GM03348 (cell line): ENCODE results near the gene CISTR.
A peak's percentile ranks its signal among the peaks of the same experiment; 100 is the strongest.
"Not testable (repeated sequence)": the region's sequence is repeated elsewhere in the genome, so short reads cannot be mapped to it uniquely, and the experiment has no call there.

ENCODE experiments used
- DNase-seq: peaks from one replicate; pipeline ENCODE4 v3.0.0; 2012; ENCODE audit warnings: low spot score

Gene CISTR

GRCh38 chr12:53762793-53763192, 11.0 kb upstream of the CISTR start:
- DNase-seq: not testable (repeated sequence)

- DNase-seq: no peak
Measured at GRCh38 chr12:53761306-53761705, 9.5 kb upstream of the CISTR start.

- DNase-seq: no peak
Measured at GRCh38 chr12:53759261-53759660, 7.5 kb upstream of the CISTR start.

- DNase-seq: no peak
Measured at GRCh38 chr12:53758730-53759103, 6.9 kb upstream of the CISTR start.

DNA sequence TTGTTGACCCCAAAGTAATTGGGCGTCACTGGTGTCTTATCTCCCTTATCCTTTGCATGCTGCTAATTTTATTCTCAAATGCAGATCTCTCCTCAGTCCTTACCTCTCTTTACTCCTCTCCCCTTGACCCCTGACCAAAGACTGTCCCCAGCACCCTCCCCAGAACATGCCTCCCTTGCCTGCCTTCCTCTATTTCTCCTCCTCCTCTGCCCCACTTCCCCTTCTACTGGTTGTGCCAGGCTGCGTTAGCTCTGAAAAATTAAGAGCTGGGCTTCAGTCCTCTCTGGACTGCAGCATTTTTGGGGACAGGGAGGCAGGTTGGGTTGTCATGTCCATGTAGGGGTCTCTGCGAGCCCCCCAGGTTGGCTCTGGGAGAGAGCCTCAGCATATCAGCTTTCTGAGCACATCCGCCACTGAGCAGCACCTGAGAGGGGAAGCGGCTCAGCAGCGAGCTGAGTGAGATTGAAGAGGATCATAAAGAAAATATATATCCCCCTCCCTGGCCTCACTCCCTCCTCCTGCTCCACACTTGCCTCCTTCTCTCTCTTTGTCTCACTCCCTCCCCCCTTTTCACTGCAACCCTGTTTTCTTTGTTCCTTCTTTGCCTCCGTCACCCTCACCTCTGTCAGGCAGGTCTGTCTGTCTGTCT, 6.4 kb upstream of the CISTR start:
- no peak for DNase-seq

- peak; percentile 90 for DNase-seq
Measured at GRCh38 chr12:53757101-53757770, 5.5 kb upstream of the CISTR start.

- DNase-seq: no peak
Measured at GRCh38 chr12:53756300-53757100, 4.7 kb upstream of the CISTR start.

DNA sequence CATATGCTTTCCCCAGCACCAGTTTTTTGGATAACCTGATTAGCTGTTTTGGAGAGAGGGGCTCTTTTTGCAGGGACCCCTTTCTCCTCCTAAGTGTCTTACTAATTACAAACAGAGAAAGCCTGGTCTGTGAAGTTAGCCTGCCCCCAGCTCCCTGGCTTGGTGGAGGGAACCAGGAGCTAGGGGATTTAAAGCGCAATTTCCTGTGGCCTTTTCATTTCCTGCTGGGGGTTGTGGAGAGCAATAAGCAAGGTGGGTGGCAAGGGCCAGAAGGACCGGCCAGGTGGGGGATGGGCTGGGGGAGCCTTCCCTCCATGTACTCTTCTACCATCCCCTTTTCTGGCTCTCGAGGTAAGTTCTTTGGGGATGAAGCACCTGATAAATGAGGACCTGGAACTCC, 4.1 kb upstream of the CISTR start:
- no peak for DNase-seq

DNA sequence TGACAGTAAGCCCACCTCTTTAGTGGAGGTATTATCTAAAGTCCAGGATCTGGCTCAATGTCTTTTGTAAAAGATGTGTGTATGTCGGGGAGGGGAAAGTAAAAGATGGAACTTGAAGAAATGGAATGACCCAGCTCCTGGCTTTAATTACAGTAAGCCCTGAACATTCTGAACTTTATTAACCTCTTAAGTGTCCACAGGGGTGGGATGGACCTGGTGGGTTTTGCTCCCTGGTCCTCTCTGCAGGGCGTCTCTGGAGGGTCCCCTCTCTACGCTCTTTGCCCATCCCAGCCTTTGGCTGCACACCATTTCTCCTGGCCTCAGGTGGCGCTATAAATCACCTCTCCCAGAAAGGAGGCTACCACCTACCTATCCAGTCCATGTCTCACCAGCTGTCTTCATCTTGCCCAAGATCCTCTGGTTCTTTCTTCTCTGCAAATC, 3.7 kb upstream of the CISTR start:
- no peak for DNase-seq

DNA sequence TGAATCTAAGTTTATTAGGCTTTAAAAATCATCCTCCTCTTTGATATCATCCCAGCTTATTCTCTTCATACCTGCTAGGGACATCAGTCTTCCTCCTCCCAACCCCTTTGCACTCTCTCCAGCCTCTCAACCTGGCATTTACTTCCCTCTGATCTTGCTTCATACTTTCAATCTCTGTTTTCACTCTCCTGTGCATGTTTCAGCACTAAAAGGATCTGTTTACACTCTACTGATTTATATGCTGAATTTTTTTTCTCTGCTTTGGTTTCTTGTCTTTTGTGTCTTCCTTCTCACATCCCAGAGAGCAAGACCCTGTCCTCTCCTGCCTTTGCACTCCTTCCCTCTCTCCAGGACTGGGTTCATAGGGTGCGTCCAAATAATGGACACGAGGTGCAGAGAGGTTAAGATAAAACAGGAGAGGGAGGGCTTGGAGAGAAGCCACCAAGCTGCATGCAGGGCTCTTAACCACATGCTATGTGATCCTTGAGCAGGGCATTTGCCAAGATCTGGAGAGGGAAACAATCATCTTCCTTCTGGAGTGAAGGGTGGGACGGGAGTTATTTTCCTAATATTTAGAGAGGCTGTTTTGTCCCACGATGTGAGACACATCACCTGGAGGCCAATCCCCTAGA, 3.0 kb upstream of the CISTR start:
- no peak for DNase-seq

GRCh38 chr12:53754188-53754585, 2.4 kb upstream of the CISTR start:
- DNase-seq: no peak

DNA sequence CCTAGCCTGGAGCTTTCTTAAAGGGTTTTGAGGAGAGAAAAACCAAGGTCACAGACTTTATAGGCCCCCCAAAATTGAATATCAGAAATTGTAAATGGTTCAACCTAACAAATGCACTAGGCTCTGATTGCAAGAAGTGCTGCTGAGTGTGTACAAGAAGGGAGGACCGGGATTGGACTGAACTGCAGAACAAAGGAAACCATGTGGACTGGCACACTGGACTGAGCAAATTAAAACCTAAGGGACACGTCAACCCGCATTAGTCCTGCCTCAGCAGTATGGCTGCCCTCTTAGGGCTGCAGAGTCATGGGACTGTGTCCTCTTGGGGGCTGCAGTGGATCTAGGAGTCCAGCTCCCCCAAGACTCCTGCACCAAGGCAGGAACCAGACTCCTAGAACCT, 842 bp upstream of the CISTR start:
- no peak for DNase-seq

DNA sequence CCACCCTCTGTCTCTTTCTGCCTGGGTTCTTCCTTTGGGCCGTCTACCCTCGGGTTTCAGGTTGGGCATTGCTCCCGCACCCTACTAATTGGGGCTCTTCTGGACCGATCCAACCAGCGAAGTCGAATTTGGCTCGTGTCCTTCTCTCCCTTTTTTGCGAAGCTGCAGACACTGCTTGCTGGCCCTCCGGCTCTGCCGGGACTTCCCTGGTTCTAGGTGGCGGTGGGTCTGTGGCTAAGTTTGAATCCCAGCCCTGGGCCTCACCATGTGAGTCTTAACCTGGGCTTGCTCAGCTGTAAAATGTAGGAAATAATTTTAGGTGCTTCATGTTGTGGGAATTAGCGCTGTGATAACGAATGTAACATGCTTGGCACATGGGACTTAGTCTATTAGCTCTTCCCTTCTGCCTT, 418 bp upstream of the CISTR start:
- DNase-seq: no peak

DNA sequence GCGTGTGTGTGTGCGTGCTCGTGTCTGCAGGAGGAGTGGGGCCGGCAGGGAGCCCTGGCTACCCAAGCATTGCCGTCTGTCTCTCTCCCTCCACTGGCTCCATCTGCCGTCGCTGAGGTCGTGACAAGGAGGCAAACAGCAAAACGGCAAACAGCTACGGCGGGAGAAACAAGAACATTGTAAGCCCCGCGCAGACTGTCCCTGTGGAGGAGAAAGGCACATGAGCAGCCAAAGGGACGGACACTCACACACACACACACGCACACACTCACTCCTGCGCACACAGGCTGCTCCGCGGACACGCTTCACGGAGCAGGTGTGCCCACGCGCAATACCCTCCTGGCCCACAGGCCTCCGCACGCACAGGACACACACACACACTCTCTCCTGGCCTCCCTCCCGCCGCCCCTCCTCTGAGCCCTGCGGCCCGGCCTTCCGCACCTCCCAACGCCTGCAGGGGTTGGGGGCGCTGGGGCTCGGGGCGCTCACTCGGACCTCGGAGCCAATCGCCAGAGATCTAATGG, 905 bp downstream of the CISTR start:
- DNase-seq: no peak

DNA sequence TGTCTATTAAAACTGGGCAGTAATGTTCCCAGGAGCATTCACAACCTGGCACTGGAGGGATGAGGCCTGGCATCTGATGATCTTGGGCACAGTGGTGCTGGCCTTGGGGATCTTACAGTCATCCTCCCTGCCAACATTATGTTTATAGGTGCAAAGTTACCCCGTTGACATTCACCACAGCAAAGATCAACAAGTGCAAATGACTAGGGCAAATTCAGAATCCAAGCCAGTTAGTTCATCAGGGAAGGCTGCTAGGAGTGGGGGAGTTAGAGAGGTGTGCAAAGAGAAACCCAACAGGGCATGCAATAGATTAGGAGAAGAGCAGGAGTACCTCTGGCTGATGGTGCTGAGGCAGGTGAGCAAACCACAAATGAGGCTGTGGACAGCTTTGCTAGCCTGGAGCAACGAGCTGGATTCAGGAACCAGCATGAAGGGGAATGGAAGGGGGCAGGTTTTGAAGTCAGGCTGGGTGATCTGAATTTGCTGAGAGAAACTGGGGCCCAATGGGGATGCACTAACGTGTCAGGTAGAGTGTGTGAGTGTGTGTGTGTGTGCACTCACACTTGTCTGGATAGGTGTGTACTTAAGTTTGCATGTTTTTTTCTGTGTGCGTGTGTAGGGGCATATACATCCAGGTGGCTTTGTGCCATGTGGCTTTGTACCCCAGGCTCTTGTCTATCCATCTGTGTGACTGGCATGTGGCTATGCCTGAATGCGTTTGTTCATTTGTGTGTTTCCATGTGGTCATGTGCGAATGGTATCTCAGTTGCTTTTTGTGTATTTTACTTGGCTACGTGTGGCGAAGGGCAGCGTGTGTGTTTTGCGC, 1.6 kb downstream of the CISTR start:
- DNase-seq: no peak

DNA sequence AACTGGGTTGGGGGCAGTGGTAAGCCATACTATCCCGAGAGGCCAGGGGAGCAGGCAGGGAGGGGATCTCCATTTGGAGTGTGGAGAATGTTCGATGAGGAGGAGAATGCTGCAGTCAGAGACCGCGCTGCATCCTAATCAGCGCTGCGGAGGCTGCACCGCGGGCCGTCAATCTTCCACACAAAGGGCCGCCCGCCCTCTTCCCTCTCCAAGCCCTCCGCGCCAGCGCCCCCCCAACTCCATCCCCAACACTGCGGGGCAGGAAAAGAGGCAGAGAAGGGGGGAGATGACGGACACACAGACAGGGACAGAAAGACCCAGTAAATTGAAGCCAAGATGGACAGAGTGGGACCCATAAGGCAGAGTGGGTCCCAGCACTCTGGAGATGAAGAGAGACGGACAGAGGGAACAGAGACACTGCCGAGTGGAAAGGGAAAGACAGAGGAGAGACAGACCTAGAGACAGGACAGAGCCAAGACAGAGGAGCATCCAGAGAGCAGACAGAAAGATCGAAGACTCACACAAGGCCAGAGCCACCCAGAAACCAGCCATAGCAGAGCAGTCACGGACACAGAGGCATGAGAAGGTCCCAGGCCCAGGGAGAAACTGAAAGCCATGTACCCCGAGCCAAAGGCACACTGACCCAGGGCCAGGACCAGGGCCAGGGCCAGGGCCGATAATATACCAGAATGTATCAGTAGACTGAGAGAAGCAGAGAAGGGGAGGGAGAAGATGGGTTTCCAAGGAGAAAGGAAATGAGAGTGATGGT, 3.5 kb downstream of the CISTR start:
- DNase-seq: no peak

GRCh38 chr12:53747095-53747494, 4.7 kb downstream of the CISTR start:
- DNase-seq: no peak

GRCh38 chr12:53746592-53747092, 5.1 kb downstream of the CISTR start:
- DNase-seq: peak; percentile 95

- no peak for DNase-seq
Measured at GRCh38 chr12:53744751-53745150, 7.0 kb downstream of the CISTR start.

GRCh38 chr12:53744130-53744441, 7.7 kb downstream of the CISTR start:
- no peak for DNase-seq
